BLaER1 (cell line): ENCODE measurements around the gene HPS6.

Experiments
- H3K27ac ChIP-seq: shearing (Covaris generic); formaldehyde crosslinking; 2 replicates; pipeline ENCODE4 v1.8.1; 2022
- H3K27me3 ChIP-seq: shearing (Covaris generic); formaldehyde crosslinking; 2 replicates; pipeline ENCODE4 v1.8.1; 2022
- H3K36me3 ChIP-seq: shearing (Covaris generic); formaldehyde crosslinking; 2 replicates; pipeline ENCODE4 v1.8.1; 2022
- H3K4me1 ChIP-seq: shearing (Covaris generic); formaldehyde crosslinking; 2 replicates; pipeline ENCODE4 v1.8.1; 2022
- H3K4me2 ChIP-seq: shearing (Covaris generic); formaldehyde crosslinking; 2 replicates; pipeline ENCODE4 v1.8.1; 2022
- H3K4me3 ChIP-seq: shearing (Covaris generic); formaldehyde crosslinking; 2 replicates; pipeline ENCODE4 v1.8.1; 2022
- H3K9ac ChIP-seq: shearing (Covaris generic); formaldehyde crosslinking; 2 replicates; pipeline ENCODE4 v1.8.1; 2022
- H3K9me3 ChIP-seq: shearing (Covaris generic); formaldehyde crosslinking; 2 replicates; pipeline ENCODE4 v1.8.1; 2022
- H4K20me1 ChIP-seq: shearing (Covaris generic); formaldehyde crosslinking; 2 replicates; pipeline ENCODE4 v1.8.1; 2022
- Cebpa-rat ChIP-seq: shearing (Covaris generic); IDR thresholded peaks from 2 replicates; pipeline ENCODE4 v1.8.1; 2022

HPS6 gene

DNA sequence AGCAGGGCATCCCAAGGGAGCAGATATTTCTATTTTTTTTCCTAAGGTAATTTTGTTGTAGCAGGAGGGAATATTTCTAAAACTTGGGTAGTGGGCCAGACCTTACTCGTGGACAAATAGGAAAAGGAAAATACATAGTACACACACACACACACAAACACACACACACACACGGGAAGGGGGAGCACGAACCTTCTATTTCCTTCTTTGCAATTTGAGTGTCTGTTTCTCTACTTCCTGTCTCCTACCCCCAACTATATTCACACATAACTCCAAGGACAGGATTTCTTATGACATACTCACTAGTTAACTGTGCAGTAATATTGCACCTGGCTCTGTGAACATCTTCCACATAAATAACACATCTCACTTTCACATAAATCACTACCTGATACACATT is 50.6 kb downstream of the HPS6 start:
- peak overlapping the region; percentile 99 for H3K27ac ChIP-seq
- peaks cover 58% of the 10 kb centered on the region for H4K20me1 ChIP-seq
- no peaks in the 10 kb centered on the region for H3K9me3 ChIP-seq
- H3K4me2 ChIP-seq, result peak overlapping the region; percentile 98
- no peaks in the 10 kb centered on the region for H3K27me3 ChIP-seq
- H3K9ac ChIP-seq, result peak overlapping the region; percentile 99
- peaks cover 16% of the 10 kb centered on the region for H3K36me3 ChIP-seq
- peaks cover 67% of the 10 kb centered on the region for H3K4me1 ChIP-seq
- TF ChIP-seq Cebpa-rat, result no peak
- peak overlapping the region; percentile 83 for H3K4me3 ChIP-seq

DNA sequence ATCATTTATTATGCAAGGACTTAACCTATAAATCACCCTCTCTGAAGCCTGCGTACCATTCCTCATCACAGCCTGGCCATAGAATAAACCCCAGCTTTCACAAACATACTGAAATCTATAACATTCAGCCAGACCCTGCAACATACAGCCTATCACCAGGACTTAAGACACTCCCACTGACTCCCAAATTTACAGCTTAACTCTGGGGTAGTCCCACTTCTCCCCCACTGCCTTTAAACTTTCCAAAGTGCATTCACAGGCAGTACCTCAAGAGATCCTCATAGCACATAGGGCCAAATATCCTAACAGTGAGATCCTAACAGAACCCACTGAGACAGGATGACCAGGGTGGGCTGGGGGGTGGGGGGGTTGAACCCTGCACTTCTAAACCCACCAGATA is 51.5 kb downstream of the HPS6 start:
- Histone ChIP-seq H3K4me1 (peaks cover 73% of the 10 kb centered on the region), H4K20me1 (peaks cover 49% of the 10 kb centered on the region), H3K27me3 (no peaks in the 10 kb centered on the region), H3K9ac (peak overlapping the region; percentile 99), H3K4me2 (peak overlapping the region; percentile 98), H3K36me3 (peaks cover 7% of the 10 kb centered on the region), H3K27ac (peak overlapping the region; percentile 99), H3K9me3 (no peaks in the 10 kb centered on the region), H3K4me3 (peak overlapping the region; percentile 96; the same call in 1 of the 2 replicates)
- TF ChIP-seq Cebpa-rat, result no peak
